Measurements from ENCODE around the gene CTBP1.
A peak's percentile ranks its signal among the peaks of the same experiment; 100 is the strongest.

CTBP1 gene

DNA sequence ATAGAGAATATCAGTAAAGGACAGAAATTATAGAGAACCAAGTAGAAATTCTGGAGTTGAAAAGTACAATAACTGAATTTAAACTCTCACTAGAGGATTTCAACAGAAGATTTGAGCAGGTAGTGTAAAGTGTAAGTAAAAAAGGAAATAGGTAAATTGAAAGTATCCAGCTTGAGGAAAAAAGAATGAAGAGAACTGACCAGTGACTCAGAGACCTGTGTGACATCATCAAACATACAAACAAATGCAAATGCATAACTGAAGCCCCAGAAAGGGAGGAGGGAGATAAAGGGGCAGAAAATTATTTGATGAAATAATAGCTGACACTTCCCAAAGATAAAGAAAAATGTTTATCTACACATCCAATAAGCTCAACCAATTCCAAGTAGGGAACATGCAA is 68.3 kb downstream of the CTBP1 start:
- no peak for TF ChIP-seq POLR2A (IDR thresholded peaks at IDR 0.05; ENCODE audit: extremely low read depth, insufficient read length)
- TF ChIP-seq, protein P1, sequence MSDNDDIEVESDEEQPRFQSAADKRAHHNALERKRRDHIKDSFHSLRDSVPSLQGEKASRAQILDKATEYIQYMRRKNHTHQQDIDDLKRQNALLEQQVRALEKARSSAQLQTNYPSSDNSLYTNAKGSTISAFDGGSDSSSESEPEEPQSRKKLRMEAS (IDR thresholded peaks at IDR 0.05; ENCODE audit: low read depth, low read length), result no peak
- no peak for DNase-seq (ENCODE audit: low read depth)
- no peak overlapping the region for H3K4me3 ChIP-seq (ENCODE audit: low read depth, low read length)

DNA sequence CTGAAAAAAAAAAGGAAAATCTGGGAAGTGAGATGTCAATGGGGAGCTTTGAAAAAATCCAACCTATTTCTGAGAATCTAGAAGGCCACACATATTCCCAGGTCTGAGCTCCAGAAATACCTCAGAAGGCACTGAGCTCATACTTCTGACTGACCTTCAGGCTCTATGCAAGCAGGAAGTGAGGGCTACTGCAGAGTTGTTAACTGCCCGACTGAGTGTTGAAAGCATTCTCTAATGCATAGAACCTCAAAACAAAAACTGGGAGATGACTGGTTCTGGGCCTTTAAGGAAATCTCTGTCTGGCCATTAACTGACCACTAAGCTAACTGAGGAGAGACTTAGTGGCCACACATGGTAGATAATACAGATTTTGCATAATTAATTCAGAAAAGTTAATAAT is 69.0 kb downstream of the CTBP1 start:
- DNase-seq (ENCODE audit: low read depth), result no peak
- no peak overlapping the region for H3K4me3 ChIP-seq (ENCODE audit: low read depth, low read length)
- TF ChIP-seq MYC (IDR thresholded peaks at IDR 0.05; ENCODE audit: low read depth, low read length), result no peak
- TF ChIP-seq, protein P2, sequence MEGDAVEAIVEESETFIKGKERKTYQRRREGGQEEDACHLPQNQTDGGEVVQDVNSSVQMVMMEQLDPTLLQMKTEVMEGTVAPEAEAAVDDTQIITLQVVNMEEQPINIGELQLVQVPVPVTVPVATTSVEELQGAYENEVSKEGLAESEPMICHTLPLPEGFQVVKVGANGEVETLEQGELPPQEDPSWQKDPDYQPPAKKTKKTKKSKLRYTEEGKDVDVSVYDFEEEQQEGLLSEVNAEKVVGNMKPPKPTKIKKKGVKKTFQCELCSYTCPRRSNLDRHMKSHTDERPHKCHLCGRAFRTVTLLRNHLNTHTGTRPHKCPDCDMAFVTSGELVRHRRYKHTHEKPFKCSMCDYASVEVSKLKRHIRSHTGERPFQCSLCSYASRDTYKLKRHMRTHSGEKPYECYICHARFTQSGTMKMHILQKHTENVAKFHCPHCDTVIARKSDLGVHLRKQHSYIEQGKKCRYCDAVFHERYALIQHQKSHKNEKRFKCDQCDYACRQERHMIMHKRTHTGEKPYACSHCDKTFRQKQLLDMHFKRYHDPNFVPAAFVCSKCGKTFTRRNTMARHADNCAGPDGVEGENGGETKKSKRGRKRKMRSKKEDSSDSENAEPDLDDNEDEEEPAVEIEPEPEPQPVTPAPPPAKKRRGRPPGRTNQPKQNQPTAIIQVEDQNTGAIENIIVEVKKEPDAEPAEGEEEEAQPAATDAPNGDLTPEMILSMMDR (IDR thresholded peaks at IDR 0.05; ENCODE audit: low read depth, low read length), result no peak
- TF ChIP-seq POLR2A (IDR thresholded peaks at IDR 0.05; ENCODE audit: extremely low read depth, insufficient read length), result no peak
- TF ChIP-seq, protein P1 (IDR thresholded peaks at IDR 0.05; ENCODE audit: low read depth, low read length), result no peak

DNA sequence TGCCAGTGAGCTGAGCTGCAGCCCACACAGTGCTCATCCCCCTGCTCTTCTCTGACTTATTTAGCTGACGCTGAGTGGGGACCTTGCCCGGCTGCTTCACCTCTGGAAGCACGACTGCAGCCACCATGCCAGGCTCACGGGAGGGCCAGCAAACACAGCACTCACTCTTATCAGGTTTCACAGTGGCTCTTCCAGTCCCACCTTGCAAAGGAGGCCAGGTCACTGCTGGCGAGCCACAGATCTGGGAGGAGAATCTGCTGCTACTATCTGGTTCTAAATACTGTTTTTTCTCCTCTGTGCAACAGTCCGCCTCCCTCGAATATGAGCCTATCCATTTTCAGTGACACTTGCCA is 69.9 kb downstream of the CTBP1 start:
- TF ChIP-seq, protein P1 (IDR thresholded peaks at IDR 0.05; ENCODE audit: low read depth, low read length), result no peak
- TF ChIP-seq, protein P2 (IDR thresholded peaks at IDR 0.05; ENCODE audit: low read depth, low read length), result no peak
- TF ChIP-seq POLR2A (IDR thresholded peaks at IDR 0.05; ENCODE audit: extremely low read depth, insufficient read length) (no peak), MYC (IDR thresholded peaks at IDR 0.05; ENCODE audit: low read depth, low read length) (no peak)
- no peak for DNase-seq (ENCODE audit: low read depth)
- H3K4me3 ChIP-seq (ENCODE audit: low read depth, low read length), result no peak overlapping the region

DNA sequence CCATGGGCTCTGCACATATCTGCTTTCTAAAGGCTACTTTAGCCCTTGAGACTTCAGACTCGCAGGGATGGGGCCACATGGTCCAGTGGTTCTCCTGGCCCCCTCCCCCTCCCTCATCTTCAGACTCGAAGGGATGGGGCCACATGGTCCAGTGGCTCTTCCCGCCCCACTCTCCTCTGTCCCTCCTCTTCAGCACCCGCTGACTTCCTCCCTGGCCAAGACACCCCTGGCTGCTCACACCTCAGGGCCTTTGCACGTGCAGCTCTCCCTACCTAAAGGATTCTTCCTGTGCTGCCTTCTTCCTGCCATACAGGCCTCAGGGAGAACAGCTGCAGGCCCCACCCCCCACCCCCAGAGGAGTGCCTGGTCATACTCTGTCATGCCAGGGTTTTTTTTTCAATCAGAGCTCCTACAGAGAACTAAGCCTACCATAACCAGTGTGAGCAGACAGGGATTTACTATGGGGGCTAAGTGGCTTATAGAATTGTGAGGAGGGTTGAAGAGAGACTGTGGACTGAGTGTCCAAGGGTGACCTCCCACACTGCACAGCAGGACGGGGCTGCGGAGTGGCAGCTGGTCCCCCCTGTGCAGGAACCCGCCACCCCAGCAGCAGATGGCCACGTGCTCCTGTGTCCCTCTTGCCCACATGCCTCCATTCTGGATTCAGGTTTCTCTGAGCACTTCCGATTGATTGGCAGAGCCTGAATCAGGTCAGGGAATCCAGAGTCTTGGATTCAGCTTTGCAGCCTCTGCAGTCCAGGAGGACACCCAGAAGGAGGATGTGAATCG is 70.4 kb downstream of the CTBP1 start:
- TF ChIP-seq, protein P1 (IDR thresholded peaks at IDR 0.05; ENCODE audit: low read depth, low read length), result no peak
- TF ChIP-seq POLR2A (IDR thresholded peaks at IDR 0.05; ENCODE audit: extremely low read depth, insufficient read length), result no peak
- TF ChIP-seq, protein P2 (IDR thresholded peaks at IDR 0.05; ENCODE audit: low read depth, low read length), result no peak
- TF ChIP-seq MYC (IDR thresholded peaks at IDR 0.05; ENCODE audit: low read depth, low read length), result no peak
- H3K4me3 ChIP-seq (ENCODE audit: low read depth, low read length), result no peak overlapping the region
- DNase-seq (ENCODE audit: low read depth), result no peak

DNA sequence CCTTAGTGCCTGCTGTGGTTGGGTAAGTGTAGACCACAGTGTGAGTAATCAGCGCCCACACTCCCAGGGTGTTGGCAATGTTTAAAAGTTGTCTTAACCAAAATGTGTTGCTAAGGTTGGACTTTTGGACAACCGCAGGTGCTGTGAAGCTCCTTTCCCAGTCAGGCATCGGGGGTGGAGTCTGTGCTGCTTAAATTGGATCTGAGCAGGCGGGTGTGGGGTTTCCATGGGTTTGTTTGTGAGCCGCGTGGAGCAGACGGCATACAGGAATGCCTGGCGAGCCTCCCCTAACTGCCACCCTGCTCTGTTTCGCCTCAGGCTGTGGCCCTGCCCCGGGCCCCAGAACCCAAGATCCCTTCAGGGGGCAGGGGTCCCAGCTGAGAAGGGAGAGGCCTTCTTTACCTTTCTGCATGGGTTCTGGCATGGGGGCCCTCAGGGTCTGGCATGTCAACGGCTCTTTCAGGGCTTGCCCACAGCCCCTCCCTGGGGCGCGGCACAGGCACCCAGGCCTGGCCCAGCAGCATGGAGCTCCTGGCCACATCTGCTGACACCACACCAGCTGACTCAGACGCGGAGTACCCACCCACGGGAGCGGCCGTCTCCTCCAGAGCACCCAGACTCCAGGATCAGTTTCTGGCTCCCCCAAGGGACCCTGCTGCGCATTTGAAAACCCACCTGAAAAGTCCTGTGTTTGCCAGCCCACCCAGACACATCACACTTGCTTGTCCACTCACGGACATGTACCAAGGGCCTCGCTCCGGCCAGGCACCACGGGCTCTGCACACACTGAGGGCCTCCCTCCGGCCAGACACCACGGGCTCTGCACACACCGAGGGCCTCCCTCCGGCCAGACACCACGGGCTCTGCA is 71.4 kb downstream of the CTBP1 start:
- peak; percentile 93 for DNase-seq (ENCODE audit: low read depth)
- H3K4me3 ChIP-seq (ENCODE audit: low read depth, low read length), result no peak overlapping the region
- TF ChIP-seq POLR2A (IDR thresholded peaks at IDR 0.05; ENCODE audit: extremely low read depth, insufficient read length) (no peak), MYC (IDR thresholded peaks at IDR 0.05; ENCODE audit: low read depth, low read length) (peak; percentile 60)
- TF ChIP-seq, protein P2 (IDR thresholded peaks at IDR 0.05; ENCODE audit: low read depth, low read length), result no peak
- TF ChIP-seq, protein P1 (IDR thresholded peaks at IDR 0.05; ENCODE audit: low read depth, low read length), result peak; percentile 67

Measured in NB4 (cell line).